ENCODE measurements around the gene PRKAR1B. TPM values are rescaled to one million over a fixed set of nuclear protein-coding genes. Genes with fewer than 3 reads are reported as not detected.
A peak's percentile ranks its signal among the peaks of the same experiment; 100 is the strongest.

Gene PRKAR1B
- total RNA-seq, 1 experiment from 2014 or later = 62.0 TPM

- Histone ChIP-seq H3K9me3 (ENCODE audit: control insufficient read depth, insufficient read depth, low read depth, low read length) (no peaks in the 10 kb centered on the region), H3K36me3 (ENCODE audit: control insufficient read depth, insufficient read depth, low read length) (no peaks in the 10 kb centered on the region), H3K4me3 (ENCODE audit: low read depth in 2 of 2, low read length in 2 of 2) (no peak overlapping the region), H3K27ac (ENCODE audit: low read length) (peak overlapping the region; percentile 84), H3K27me3 (ENCODE audit: control insufficient read depth, insufficient read depth, low read length) (no peaks in the 10 kb centered on the region), H3K4me1 (ENCODE audit: control insufficient read depth, insufficient read depth, low read length) (peaks cover 34% of the 10 kb centered on the region)
- intact Hi-C loops (cut with micrococcal nuclease; ENCODE audit: unreplicated experiment) = no loop called here
- TF ChIP-seq, protein P1, sequence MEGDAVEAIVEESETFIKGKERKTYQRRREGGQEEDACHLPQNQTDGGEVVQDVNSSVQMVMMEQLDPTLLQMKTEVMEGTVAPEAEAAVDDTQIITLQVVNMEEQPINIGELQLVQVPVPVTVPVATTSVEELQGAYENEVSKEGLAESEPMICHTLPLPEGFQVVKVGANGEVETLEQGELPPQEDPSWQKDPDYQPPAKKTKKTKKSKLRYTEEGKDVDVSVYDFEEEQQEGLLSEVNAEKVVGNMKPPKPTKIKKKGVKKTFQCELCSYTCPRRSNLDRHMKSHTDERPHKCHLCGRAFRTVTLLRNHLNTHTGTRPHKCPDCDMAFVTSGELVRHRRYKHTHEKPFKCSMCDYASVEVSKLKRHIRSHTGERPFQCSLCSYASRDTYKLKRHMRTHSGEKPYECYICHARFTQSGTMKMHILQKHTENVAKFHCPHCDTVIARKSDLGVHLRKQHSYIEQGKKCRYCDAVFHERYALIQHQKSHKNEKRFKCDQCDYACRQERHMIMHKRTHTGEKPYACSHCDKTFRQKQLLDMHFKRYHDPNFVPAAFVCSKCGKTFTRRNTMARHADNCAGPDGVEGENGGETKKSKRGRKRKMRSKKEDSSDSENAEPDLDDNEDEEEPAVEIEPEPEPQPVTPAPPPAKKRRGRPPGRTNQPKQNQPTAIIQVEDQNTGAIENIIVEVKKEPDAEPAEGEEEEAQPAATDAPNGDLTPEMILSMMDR (IDR thresholded peaks at IDR 0.05) = no peak
- TF ChIP-seq, protein P2, sequence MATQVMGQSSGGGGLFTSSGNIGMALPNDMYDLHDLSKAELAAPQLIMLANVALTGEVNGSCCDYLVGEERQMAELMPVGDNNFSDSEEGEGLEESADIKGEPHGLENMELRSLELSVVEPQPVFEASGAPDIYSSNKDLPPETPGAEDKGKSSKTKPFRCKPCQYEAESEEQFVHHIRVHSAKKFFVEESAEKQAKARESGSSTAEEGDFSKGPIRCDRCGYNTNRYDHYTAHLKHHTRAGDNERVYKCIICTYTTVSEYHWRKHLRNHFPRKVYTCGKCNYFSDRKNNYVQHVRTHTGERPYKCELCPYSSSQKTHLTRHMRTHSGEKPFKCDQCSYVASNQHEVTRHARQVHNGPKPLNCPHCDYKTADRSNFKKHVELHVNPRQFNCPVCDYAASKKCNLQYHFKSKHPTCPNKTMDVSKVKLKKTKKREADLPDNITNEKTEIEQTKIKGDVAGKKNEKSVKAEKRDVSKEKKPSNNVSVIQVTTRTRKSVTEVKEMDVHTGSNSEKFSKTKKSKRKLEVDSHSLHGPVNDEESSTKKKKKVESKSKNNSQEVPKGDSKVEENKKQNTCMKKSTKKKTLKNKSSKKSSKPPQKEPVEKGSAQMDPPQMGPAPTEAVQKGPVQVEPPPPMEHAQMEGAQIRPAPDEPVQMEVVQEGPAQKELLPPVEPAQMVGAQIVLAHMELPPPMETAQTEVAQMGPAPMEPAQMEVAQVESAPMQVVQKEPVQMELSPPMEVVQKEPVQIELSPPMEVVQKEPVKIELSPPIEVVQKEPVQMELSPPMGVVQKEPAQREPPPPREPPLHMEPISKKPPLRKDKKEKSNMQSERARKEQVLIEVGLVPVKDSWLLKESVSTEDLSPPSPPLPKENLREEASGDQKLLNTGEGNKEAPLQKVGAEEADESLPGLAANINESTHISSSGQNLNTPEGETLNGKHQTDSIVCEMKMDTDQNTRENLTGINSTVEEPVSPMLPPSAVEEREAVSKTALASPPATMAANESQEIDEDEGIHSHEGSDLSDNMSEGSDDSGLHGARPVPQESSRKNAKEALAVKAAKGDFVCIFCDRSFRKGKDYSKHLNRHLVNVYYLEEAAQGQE (IDR thresholded peaks at IDR 0.05; ENCODE audit: insufficient read depth in 1 of 2, low read depth in 2 of 2, low read length in 1 of 2) = no peak
- no peak for TF ChIP-seq TCF7L2 (IDR thresholded peaks at IDR 0.05; ENCODE audit: low read depth, low read length)
- TF ChIP-seq POLR2AphosphoS5 (IDR thresholded peaks at IDR 0.05; ENCODE audit: low read depth, low read length) = peak; percentile 32; the same call in 1 of the 2 replicates
- peak; percentile 73 for DNase-seq (ENCODE audit: low read depth, low spot score)
- in situ Hi-C loops (cut with HindIII; ENCODE audit: low pct_unique_long_range_greater_than_20kb, low sequenced_read_pairs) = no loop called here
- ATAC-seq = peak; percentile 88
- POLR2A ChIA-PET = interaction anchor here (0.6 to 1.1 kb wide), 3 partner anchors 23 to 233 kb away, joined by 3 to 8 read pairs (median 5); no protein-coding TSS in a partner anchor
- CTCF ChIA-PET = no interaction called here
- no TSS peak for BruUV-seq (replicated peaks)
Observed at GRCh38 chr7:537911-538634, 189.0 kb downstream of the PRKAR1B start.

- TF ChIP-seq, protein P2 (IDR thresholded peaks at IDR 0.05; ENCODE audit: insufficient read depth in 1 of 2, low read depth in 2 of 2, low read length in 1 of 2) = no peak
- TF ChIP-seq SIN3A (IDR thresholded peaks at IDR 0.05; ENCODE audit: borderline replicate concordance, insufficient read depth, low read depth, low read length) (no peak), POLR2AphosphoS5 (IDR thresholded peaks at IDR 0.05; ENCODE audit: low read depth, low read length) (no peak), TCF7L2 (IDR thresholded peaks at IDR 0.05; ENCODE audit: low read depth, low read length) (no peak)
- TF ChIP-seq, protein P1 (IDR thresholded peaks at IDR 0.05) = no peak
- Histone ChIP-seq H3K27ac (ENCODE audit: low read length) (no peak overlapping the region), H3K9me3 (ENCODE audit: control insufficient read depth, insufficient read depth, low read depth, low read length) (no peaks in the 10 kb centered on the region), H3K36me3 (ENCODE audit: control insufficient read depth, insufficient read depth, low read length) (no peaks in the 10 kb centered on the region), H3K27me3 (ENCODE audit: control insufficient read depth, insufficient read depth, low read length) (no peaks in the 10 kb centered on the region), H3K4me1 (ENCODE audit: control insufficient read depth, insufficient read depth, low read length) (peaks cover 33% of the 10 kb centered on the region), H3K4me3 (ENCODE audit: low read depth in 2 of 2, low read length in 2 of 2) (no peak overlapping the region)
- intact Hi-C loops (cut with micrococcal nuclease; ENCODE audit: unreplicated experiment) (no loop called here), in situ Hi-C loops (cut with HindIII; ENCODE audit: low pct_unique_long_range_greater_than_20kb, low sequenced_read_pairs) (no loop called here)
- ChIA-PET CTCF (interaction anchor here (0.7 kb wide), 1 partner anchor 279 kb away, joined by 4 read pairs; no protein-coding TSS in a partner anchor), POLR2A (no interaction called here)
- no TSS peak for BruUV-seq (replicated peaks)
- ATAC-seq (no peak), DNase-seq (ENCODE audit: low read depth, low spot score) (no peak)
Observed at GRCh38 chr7:536231-536630, 190.8 kb downstream of the PRKAR1B start.
